Measurements from ENCODE around the gene CBX8.
A peak's percentile ranks its signal among the peaks of the same experiment; 100 is the strongest.

CBX8 gene

GRCh38 chr17:79803421-79803996, 6.6 kb upstream of the CBX8 start:
- no peak for DNase-seq

GRCh38 chr17:79802736-79803420, 6.0 kb upstream of the CBX8 start:
- DNase-seq, result no peak

- no peak for DNase-seq
These were observed 5.3 kb upstream of the CBX8 start for GRCh38 chr17:79802039-79802735.

DNA sequence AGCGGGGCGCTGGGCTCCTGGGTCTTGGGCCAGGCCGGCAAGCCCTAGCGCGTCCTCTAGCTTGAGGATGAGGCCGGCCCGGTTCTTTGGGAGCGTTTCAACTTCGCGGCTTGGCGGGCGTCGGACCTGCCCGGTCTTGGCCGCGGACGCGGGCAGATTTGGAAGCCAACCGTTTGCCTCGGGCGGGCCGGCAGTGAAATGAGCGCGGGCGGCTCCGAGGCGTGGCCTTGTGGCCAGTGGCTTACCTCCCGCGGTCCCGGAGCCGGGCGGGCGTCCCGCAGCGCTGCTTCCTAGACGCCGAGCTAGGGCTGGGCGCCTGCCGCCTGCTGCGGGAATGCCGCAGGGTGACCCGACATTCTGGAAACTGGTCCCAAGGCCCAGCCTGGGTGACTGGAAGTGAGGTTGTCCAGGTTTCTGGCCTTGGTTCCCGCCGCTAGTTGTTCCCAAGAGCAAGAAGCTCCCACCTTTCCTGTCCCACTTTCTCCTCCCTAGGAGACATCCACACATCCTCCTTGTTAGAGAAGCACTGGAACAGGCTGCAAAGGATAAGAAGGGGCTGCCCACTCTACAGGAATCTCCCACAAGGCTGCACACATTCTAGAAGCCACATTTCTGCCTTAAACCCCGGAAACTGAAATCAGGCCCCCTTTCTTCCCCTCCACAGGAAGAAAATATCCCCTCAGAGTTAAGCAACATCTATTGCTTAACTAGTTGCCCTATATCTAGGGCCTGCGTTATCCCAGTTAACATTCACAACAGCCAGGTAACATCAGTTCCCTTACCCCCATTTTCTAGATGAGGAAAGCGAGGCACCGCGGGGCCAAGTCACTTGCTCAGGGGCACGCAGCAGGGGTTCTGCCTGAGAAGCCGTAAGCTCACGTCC, 4.5 kb upstream of the CBX8 start:
- DNase-seq, result no peak

- no peak for DNase-seq
These were observed 3.7 kb upstream of the CBX8 start for GRCh38 chr17:79800325-79801155.

DNA sequence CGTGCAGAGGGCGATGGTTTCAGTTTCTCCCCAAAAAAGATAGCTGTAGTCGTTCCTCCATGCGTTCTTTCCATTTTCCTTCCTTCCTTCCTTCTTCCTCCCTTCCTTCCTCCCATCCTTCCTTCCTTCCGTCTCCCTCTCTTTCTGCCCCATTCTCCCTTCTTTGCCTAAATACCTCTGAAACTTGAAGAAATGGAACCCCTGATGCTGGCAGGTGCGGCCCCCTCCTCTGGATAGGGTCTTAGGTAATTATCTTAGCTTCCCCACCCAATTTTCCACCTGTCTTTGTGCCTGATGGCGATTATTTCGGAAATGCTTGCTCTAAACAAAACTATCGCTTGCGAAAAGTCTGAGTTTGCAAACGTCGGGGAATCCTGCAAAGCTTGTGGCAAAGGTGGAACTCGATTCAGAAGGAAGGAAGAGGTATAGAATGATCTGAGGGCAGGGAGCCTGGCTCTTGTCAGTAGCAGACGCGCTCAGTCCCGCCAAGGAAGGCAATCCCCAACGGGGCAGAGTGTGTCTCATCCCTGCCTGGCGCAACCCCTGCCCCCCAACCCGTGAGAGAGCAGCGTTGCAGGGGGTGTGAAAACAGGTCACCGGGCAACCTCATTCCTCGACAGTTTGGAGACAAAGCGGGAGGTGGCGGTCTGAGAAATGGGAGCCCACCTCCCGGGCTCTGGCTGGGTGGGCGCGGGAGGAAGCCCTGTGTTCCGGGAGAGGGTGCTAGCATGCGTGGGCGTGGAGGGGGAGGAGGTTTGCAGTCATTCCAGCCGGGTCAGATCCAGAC, 2.9 kb upstream of the CBX8 start:
- DNase-seq, result no peak

DNA sequence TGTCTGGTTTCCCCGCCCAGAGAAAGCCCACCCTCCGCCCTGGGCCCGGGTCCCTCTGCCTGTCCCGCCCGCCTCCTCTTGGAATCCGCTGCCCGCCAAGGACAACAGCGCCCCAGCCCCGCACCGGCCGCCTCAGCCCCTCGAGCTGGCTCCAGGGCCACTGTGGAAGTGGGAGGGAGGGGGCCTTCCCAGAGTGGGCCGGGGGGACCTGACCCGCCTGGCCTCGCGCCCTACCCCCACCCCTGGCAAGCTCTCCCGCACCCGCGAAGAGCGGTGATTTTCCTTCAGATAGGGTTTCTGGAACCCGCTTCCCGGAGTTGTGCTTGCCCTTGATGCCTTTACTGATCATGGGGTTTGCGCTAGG, 2.3 kb upstream of the CBX8 start:
- DNase-seq, result no peak

DNA sequence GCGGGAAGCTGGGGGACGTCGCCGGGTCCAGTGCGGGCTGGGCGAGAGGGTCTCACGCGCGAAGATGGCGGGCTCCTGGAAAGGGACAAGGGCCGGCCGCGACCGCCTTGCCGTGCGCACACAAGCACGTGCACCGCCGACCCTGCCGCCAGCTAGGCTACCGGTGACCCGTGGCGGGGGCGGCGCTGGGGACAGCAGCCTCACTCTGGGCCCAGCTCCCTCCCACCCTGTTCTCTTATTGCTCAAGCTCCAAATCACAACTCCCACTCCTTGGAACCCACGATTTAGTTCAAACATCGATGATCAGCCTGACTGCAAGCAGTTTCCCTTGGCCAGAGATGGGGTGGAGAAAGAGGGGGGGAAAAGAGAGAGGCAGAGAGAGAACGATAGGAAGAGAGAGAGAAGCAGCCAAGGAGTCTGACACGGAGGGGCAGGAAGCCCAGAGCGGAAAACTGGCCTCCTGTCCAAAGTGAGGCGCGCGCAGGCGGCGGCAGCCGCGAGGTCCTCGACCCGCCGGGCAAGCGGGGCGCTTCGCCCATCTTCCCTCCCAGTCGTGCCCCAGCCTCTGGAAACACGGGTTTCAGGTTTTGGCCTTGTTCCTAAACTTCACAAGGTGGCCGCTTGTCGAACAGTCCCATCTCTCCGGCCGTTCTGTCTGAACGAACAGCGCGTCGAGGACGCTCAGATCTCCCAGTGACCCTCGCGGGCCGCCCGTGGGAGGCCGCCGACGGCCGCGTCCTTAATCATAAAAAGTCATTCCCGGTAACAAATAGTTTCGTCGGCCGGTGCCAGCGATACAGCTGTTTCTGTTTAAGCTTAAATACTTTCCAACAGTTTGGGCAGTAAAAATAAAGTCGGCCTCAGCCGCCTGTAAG, 1.7 kb upstream of the CBX8 start:
- DNase-seq, result no peak

DNA sequence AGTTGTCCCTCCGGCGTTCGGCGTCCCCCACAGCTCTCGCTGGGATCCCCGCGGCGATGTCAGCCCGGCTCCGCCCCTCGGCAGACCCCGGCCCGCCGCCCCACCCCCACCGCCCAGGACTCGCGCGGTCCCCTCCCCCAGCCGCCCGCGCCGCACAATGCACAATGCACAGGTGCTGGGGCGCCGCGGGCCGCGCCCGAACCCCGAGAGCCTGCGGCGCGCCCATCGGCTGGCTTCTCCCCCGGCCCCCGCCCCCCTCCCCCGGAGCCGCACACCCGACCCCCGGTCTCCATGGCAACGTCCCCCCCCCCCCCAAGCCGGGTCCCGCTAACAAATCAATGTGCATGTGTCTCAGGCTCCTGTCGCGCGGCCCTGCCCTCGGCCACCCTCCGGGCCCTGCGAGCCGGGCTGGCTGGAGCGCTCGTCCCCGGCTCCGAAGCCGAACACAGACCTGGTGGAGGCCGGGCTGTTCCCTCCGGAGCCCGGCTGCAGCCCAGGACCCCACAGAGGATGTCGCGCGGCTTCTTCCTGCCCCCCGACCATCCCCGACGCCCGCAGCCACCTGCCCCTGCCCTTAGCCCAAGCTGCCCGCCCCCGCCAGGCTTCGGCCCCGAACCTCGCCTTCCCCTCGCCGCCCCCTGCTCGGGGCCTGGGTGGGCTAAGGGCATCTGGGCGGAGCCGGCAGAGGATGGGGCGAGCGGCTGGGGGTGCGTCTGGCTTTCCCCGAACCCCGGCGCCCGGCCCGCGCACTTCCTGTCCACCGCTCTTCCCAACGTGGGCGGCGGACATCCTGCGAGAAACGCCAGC, 818 bp upstream of the CBX8 start:
- no peak for DNase-seq

- peak; percentile 53 for DNase-seq
These were observed 474 bp downstream of the CBX8 start for GRCh38 chr17:79796444-79796762.

DNA sequence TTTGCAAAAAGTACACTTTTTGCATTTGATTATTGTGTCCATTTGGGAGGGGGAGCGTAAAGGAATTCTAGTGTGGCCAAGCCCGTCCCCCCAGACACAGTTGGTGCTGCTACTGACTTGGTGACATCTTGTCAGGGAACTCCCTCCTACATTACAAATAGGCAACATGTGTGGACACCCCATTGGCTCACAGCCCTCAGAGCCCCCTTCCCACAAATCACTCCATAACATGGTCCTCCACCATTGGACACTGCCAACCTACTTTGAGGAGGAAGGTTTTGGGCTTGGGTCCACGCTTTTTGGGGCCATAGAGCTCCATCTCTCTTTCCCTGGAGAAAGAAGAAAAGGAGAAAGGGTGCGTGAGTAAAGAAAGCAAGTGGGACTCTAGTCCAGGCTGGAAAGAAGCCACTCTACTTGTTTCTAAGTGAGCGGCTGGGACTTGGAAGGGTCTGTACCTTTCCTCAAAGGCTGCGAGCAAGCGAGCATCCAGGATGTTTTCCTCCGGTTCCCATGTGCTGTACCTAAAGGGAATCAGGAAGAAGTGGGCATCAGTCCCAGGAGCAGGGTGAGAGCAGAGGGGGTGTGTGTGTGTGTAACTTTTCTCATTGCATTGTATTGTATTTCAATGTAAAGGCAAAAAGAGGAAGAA, 958 bp downstream of the CBX8 start:
- DNase-seq, result no peak

DNA sequence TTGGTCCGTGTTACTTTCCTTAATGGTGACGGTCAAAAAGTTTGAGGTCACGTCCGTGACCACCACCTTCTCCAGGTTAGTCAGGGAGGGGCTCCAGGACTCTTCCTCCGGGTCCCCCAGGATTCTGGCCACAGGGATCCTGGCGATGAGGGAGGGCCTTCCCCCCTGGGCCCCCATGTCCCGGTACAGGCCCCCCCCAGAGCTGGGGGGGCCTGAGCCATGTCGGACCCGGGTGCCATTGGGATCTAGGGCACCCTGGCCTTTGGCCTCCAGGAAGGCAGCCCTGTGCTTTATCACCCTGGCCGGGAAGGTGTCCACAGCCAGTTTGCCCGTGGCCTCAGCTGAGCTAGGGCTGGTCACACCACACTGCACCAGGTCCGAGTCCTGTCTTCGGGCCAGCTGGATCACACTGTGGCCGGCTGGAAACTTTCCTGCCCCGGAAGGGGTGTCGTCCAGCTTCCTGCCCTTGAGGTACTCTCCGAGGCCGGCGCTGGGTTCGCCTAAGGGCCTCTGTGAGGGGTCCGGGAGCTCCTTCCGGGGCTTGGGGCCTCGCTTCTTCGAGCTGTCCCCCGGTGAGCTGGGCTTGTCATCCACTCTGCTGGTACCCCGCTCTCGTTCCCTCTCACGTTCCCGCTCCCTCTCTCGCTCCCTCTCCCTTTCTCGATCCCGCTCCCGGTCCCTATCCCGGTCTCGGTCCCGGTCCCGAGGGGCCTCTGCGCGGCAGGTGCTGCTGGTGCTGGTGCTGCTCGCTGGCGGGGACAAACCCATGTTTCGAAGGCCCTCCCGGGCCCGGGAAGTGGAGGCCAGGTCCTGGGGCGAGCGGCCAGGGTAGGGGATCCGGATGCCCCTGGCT, 2.0 kb downstream of the CBX8 start:
- no peak for DNase-seq

- DNase-seq, result no peak
These were observed 3.0 kb downstream of the CBX8 start for GRCh38 chr17:79793924-79794304.

DNA sequence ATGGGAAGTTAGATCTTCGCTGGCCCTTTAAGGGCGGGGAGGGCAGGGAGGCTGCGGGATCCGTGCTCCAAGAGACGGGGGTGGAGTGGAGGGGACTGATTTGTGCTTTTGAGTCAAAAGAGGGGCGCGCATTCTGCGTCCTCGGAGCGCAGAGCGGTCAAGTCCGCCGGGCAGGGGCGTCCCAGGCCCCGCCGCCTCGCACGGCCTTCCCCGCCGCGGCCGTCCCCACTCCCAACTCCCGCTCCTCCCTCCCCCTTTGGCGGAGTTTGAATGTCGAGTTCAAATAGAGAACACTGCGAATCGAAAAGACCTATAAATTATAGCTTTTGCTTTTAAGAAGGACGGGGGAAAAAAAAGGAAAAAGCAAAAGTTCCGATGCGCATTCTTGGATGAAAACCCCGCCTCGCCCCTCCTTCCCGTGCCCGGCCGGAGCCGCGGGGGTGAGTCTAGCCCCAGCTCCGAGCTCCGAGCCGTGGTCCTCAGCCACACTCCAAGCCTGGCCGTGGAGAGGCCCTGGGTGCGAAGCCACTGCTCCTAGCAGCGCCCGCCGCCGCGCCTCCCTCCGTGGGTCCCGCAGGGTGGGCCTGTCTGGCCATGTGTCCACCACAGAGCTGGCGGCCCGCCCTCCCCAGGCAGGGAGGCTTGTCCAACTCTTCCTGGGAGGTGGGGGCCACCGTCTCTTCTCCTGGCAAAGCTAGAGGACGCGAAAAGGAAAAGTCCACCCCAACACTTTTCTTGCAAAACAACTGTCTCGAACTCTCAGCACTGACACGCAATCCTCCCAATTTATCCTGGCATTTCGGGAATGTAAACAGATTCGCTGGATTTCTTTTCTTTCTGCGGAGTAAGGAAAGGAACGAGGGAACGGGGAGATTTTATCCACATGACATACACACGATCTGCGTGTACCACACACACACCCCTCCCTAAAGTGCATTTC, 3.6 kb downstream of the CBX8 start:
- no peak for DNase-seq

DNA sequence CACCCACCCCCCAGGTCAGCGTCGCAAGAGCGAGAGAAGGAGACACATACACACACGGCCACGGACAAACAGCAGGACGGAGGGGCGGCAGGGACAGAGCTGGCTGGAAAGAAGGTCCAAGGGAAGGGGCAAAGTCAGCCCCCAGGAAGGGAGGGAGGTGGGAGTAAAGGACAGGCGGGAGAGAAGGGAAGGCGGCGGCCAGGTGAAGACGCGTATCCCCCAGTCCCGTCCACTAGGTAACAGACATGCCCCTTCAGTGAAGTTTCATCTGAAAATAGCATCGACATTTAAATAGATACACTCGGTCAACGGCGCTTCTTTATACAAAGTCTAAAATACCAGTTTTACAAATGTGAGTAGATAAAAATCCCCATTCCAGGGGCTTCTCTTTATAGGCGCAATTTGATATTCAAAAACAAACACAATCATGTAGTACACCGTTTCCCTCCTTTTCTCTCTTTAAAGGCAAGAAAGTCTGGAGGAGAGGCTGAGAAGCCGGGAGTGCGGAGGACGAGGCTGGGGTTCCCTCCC, 4.5 kb downstream of the CBX8 start:
- DNase-seq, result no peak

GRCh38 chr17:79791735-79792161, 5.1 kb downstream of the CBX8 start:
- DNase-seq, result no peak
